Amygdala (tissue), 56 donors: Measurements from ENCODE around the gene SORCS3.

Experiments
- DNase-seq, 56 donors: peaks; one replicate each; lab custom pipeline; 2025; lab: John Stamatoyannopoulos, UW

SORCS3 gene

GRCh38 chr10:104642658-104643302 lies 1.7 kb downstream of the SORCS3 start:
- peak in 49 of 56 donors; percentile 12 to 79 (median 53) for DNase-seq

- DNase-seq: no peak
Observed at GRCh38 chr10:104643303-104643663, 2.2 kb downstream of the SORCS3 start.

GRCh38 chr10:104646146-104646545 lies 5.1 kb downstream of the SORCS3 start:
- no peak for DNase-seq

- DNase-seq: no peak
Observed at GRCh38 chr10:104648421-104648820, 7.3 kb downstream of the SORCS3 start.

DNA sequence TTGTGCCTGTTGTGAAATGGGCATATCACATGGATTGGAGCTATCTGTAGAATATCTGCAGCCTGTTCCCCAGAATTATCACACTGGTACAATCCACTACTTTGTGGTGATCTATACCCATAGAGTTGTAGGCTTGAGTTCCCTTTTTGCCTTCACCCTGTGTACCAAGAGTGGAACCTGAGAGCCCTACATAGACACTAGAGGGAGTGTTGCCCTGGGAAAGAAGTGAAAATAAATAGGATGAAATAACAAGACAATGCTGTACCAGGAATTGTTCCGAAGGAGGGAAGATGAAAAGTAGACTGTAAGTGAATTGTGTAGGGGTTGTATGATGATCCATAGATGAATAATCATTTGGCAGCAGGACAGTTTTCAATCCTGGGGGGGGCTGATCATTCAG lies 9.0 kb downstream of the SORCS3 start:
- DNase-seq: peak in 1 of 56 donors; percentile 6

DNA sequence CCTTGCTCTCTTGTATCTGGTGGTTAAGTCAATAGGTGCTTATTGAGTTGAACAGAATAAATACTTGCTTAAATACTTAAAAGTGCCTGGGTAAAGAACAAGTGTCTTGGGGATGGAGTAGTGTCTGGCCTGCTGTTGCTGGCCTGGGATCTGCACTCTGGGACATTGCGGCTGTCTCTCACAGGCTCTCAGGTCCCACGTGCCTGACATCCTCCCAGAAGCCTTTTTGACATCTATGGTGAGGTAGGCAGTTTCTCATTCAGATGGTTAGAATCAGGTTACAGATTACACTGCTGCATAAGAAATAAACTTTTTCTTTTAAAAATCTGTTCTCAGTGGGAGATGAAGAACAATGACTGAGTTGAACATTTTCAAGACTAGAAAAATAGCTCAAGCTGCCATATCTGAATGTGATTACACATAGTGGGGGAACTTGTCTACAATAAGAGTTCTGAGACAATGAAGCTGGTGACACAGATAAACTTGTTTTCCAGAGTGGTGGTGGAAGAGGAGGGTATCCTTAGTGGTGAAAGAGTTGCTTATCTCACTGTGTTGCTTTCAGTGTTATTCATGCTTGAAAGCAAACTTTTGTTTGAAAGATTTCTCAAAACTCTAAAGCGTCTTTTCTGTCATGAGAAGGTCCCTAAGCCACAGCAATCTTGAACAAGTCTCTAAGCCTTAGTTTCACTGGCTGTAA lies 9.7 kb downstream of the SORCS3 start:
- no peak for DNase-seq

DNA sequence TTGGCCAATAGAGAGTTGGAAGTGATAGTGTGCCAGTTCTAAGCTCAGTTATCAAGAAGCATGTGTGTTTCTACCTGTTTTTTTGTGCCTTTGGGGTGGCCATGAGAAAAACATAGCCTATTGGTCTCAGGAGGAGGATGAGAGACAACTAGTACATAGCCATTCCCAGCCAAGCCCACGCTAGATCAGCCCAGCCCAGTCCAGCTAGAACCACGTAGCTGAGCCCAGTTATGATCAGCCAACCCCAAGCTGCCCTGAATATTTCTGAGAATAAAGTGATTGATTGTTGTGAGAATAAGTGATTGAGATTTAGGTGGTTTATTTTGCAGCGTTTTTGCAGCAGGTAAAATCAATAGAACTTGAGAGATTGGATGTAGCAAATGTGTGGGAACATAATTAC lies 15.9 kb downstream of the SORCS3 start:
- no peak for DNase-seq

DNA sequence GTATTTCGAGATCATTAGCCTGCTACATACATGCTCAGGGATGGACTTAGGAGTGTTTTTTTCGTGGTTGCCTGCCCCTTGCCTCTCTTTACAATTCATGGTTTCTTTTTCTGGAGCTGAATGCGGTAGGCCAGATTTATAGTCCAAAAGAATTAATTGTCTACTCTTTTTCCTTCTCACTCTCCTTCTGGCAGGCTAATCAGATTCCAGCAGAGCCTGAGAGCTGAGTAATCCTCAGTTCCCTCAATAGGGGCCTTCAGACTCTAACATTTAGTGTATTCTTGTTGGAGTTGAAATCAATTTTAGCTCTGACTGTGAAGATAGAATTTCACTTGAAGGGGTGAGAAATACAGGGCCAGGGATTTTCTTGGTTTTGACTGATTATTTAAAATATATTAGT lies 16.4 kb downstream of the SORCS3 start:
- DNase-seq: no peak

DNA sequence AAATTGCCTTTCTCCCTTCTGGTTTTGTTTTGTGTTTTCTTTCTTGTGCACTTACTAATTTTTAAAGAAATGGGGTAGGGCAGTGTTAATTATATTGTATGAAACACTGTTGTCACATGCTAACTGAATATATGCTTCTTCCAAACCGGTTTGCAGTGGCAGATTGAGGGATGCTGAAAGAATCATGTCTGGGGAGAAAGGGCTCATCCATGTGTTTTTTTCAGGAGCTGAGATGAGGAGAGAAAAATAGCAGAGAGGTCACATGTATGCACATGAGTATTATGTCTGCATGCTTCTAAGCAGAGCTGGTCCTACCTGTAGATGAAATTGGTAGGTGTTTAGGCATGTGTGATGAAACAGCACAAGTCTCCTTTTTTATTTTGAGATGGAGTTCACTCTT lies 17.0 kb downstream of the SORCS3 start:
- no peak for DNase-seq

DNA sequence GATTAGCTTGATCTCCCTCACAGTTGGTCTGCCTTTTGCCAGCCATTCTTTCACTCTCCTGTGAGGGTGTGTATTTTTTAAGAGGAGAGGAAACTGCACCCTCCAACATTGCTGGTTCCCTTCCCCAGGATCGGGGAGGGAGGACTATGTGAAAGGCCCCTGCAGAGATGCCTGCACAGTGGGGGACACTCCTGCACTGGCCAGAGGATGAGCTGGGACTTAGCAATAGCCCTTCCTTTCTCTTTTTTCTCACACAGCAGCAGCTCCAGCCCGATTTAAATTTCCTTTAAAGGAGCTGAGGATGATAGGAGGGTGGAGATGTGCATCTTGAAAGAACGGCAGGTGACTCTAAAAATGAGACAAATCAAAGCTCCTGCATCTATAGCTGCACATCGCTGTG lies 18.7 kb downstream of the SORCS3 start:
- DNase-seq: no peak

DNA sequence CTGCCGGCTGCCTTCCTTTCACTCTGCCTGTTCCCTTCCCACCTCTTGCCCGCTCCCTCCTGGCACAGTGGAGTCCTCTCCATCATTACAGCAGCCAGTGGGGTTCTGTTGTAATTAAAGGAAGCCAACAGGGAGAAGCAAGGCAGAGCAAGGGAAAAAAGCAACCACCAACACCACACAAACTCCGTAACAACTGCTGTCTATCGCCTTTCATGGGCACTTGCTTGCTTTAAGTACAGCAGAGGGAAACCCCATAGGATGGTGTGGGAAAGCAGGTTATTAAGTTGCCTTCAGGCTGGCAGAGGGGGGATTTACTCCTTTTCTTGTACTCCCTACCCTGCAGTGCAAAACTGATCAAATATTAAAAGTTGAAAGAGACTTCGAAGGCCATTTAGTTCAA lies 22.0 kb downstream of the SORCS3 start:
- no peak for DNase-seq

- DNase-seq: no peak
Observed at GRCh38 chr10:104663563-104663962, 22.5 kb downstream of the SORCS3 start.

- no peak for DNase-seq
Observed at GRCh38 chr10:104664205-104664604, 23.1 kb downstream of the SORCS3 start.

DNA sequence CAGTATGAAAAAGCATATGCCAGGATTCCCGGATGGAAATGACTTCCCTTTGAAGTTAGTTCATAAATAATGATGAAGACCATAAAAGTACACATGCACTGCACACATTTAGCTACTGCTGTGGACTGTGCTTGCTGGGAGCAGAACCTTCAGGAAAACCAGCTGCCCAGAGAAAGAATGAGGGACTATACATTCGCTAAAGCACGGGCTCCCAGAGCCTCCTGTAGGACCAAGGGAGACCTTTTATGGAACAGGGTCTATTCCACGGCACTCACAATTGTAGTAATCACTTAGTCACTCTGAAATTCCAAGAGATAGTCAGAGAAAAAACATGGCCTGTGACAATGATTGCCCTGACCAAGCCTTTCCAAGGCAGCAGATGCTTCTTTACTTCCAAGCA lies 24.1 kb downstream of the SORCS3 start:
- DNase-seq: no peak

GRCh38 chr10:104666106-104666505 lies 25.0 kb downstream of the SORCS3 start:
- peak in 4 of 56 donors; percentile 29 to 51 (median 34) for DNase-seq

GRCh38 chr10:104676874-104677273 lies 35.8 kb downstream of the SORCS3 start:
- DNase-seq: no peak

- DNase-seq: no peak
Observed at GRCh38 chr10:104678658-104679057, 37.6 kb downstream of the SORCS3 start.

- peak in 46 of 56 donors; percentile 17 to 78 (median 55) for DNase-seq
Observed at GRCh38 chr10:104680467-104681401, 39.6 kb downstream of the SORCS3 start.

DNA sequence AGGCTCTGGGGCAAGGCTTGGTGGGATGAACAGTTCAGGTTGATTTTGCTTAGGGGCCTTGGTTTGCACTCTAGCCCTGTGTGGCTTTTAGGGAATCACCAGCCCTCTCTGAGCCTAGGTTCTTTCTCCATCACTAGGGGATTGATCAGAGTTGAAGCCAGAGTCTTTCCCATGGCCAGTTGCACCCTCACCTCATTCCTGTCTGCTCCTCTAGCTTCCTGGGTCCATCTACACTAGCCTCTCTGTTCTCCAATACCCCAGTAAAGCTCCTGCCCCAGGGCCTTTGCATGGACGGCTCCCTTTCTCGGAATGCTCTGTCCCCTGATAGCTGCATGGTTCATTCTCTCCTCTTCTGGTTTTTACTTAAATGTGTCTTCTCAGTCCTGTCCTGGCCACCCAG lies 40.4 kb downstream of the SORCS3 start:
- DNase-seq: no peak

GRCh38 chr10:104683567-104683966 lies 42.5 kb downstream of the SORCS3 start:
- DNase-seq: peak in 12 of 56 donors; percentile 12 to 58 (median 36)

GRCh38 chr10:104686829-104687228 lies 45.7 kb downstream of the SORCS3 start:
- DNase-seq: no peak
